Uterus (tissue), 2 donors: ENCODE data around the gene ARPC5L.

Experiments used
- POLR2A ChIP-seq, 2 donors: fragments of 450-650 bp; IDR thresholded peaks; one replicate each; pipeline ENCODE4 v1.6.1; 2016; ENCODE audit warnings: antibody characterized with exemption in 2 of 2, mild to moderate bottlenecking in 1 of 2, moderate library complexity in 1 of 2
- TF ChIP-seq, protein P1 (sequence below), 4 experiments: fragments of 200-600 bp in 2 of 4; fragments of 450-650 bp in 2 of 4; sonication (generic) in 2 of 4; IDR thresholded peaks; one replicate each; pipeline ENCODE4 v1.5.1; 2016 to 2019; ENCODE audit warnings: antibody characterized with exemption in 4 of 4, mild to moderate bottlenecking in 2 of 4, moderate library complexity in 1 of 4

GRCh38 chr9:124846969-124847368 lies 15.0 kb upstream of the ARPC5L start:
- TF ChIP-seq, protein P1, sequence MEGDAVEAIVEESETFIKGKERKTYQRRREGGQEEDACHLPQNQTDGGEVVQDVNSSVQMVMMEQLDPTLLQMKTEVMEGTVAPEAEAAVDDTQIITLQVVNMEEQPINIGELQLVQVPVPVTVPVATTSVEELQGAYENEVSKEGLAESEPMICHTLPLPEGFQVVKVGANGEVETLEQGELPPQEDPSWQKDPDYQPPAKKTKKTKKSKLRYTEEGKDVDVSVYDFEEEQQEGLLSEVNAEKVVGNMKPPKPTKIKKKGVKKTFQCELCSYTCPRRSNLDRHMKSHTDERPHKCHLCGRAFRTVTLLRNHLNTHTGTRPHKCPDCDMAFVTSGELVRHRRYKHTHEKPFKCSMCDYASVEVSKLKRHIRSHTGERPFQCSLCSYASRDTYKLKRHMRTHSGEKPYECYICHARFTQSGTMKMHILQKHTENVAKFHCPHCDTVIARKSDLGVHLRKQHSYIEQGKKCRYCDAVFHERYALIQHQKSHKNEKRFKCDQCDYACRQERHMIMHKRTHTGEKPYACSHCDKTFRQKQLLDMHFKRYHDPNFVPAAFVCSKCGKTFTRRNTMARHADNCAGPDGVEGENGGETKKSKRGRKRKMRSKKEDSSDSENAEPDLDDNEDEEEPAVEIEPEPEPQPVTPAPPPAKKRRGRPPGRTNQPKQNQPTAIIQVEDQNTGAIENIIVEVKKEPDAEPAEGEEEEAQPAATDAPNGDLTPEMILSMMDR (IDR thresholded peaks at IDR 0.05) = no peak
- no peak for TF ChIP-seq POLR2A (IDR thresholded peaks at IDR 0.05)
